ENCODE data around the gene TBL1X. TPM values are rescaled to one million over a fixed set of nuclear protein-coding genes. Genes with fewer than 3 reads are reported as not detected.

The TBL1X gene
- total and polyA plus RNA-seq, 2 experiments from 2014 or later, result 21.8 to 29.9 TPM

GRCh38 chrX:9627922-9628321 is 163.1 kb downstream of the TBL1X start:
- Histone ChIP-seq H3K27me3 (no peaks in the 10 kb centered on the region), H3K27ac (no peak overlapping the region), H3K4me1 (ENCODE audit: low read depth) (peaks cover 7% of the 10 kb centered on the region), H3K9me3 (ENCODE audit: low read depth) (no peaks in the 10 kb centered on the region), H3K36me3 (no peaks in the 10 kb centered on the region), H3K4me3 (no peak overlapping the region)
- TF ChIP-seq CTCF (IDR thresholded peaks at IDR 0.05; ENCODE audit: low read depth, low read length), result no peak
- peak in 1 of 2 donors; percentile 21 for DNase-seq (ENCODE audit: low read depth in 1 of 2, low spot score in 1 of 2)

- Histone ChIP-seq H3K4me3 (no peak overlapping the region), H3K27ac (no peak overlapping the region), H3K4me1 (ENCODE audit: low read depth) (peaks cover 7% of the 10 kb centered on the region), H3K9me3 (ENCODE audit: low read depth) (no peaks in the 10 kb centered on the region), H3K27me3 (no peaks in the 10 kb centered on the region), H3K36me3 (no peaks in the 10 kb centered on the region)
- DNase-seq (ENCODE audit: low read depth in 1 of 2, low spot score in 1 of 2), result no peak
- no peak for TF ChIP-seq CTCF (IDR thresholded peaks at IDR 0.05; ENCODE audit: low read depth, low read length)
These were observed 164.1 kb downstream of the TBL1X start for GRCh38 chrX:9628779-9629493.

GRCh38 chrX:9634551-9634950 is 169.7 kb downstream of the TBL1X start:
- no peak for DNase-seq (ENCODE audit: low read depth in 1 of 2, low spot score in 1 of 2)
- H3K36me3 ChIP-seq, result no peaks in the 10 kb centered on the region
- H3K9me3 ChIP-seq (ENCODE audit: low read depth), result no peaks in the 10 kb centered on the region

GRCh38 chrX:9635368-9635767 is 170.5 kb downstream of the TBL1X start:
- TF ChIP-seq CTCF (IDR thresholded peaks at IDR 0.05; ENCODE audit: low read depth, low read length), result no peak
- DNase-seq (ENCODE audit: low read depth in 1 of 2, low spot score in 1 of 2), result no peak
- Histone ChIP-seq H3K36me3 (no peaks in the 10 kb centered on the region), H3K4me1 (ENCODE audit: low read depth) (no peaks in the 10 kb centered on the region), H3K27ac (no peak overlapping the region), H3K27me3 (no peaks in the 10 kb centered on the region), H3K9me3 (ENCODE audit: low read depth) (no peaks in the 10 kb centered on the region), H3K4me3 (no peak overlapping the region)

More at GRCh38 chrX:9634551-9634950, 169.7 kb downstream of the TBL1X start:
- H3K27me3 ChIP-seq, result no peaks in the 10 kb centered on the region
- H3K4me1 ChIP-seq (ENCODE audit: low read depth), result no peaks in the 10 kb centered on the region
- H3K4me3 ChIP-seq, result no peak overlapping the region
- H3K27ac ChIP-seq, result no peak overlapping the region
- TF ChIP-seq CTCF (IDR thresholded peaks at IDR 0.05; ENCODE audit: low read depth, low read length), result no peak

- no peak overlapping the region for H3K4me3 ChIP-seq
- no peaks in the 10 kb centered on the region for H3K4me1 ChIP-seq (ENCODE audit: low read depth)
- no peaks in the 10 kb centered on the region for H3K27me3 ChIP-seq
- TF ChIP-seq CTCF (IDR thresholded peaks at IDR 0.05; ENCODE audit: low read depth, low read length), result no peak
- no peak overlapping the region for H3K27ac ChIP-seq
- no peak for DNase-seq (ENCODE audit: low read depth in 1 of 2, low spot score in 1 of 2)
- no peaks in the 10 kb centered on the region for H3K36me3 ChIP-seq
- no peaks in the 10 kb centered on the region for H3K9me3 ChIP-seq (ENCODE audit: low read depth)
These were observed 170.9 kb downstream of the TBL1X start for GRCh38 chrX:9635803-9636202.

All from cardiac muscle cell (in vitro differentiated cells and primary cell).